Activated naive CD8-positive, alpha-beta T cell (primary cell): ENCODE results near the gene PTMS.
"Not testable (repeated sequence)": the region's sequence is repeated elsewhere in the genome, so short reads cannot be mapped to it uniquely, and the experiment has no call there.

Experiments used
- H3K27ac Mint-ChIP-seq: one replicate; pipeline ENCODE4 v1.8.0; 2021; ENCODE audit warnings: mixed read lengths
- H3K27me3 Mint-ChIP-seq: one replicate; pipeline ENCODE4 v1.8.0; 2021; ENCODE audit warnings: mixed read lengths
- H3K36me3 Mint-ChIP-seq: one replicate; pipeline ENCODE4 v1.8.0; 2021; ENCODE audit warnings: mixed read lengths
- H3K4me1 Mint-ChIP-seq: one replicate; pipeline ENCODE4 v1.8.0; 2021; ENCODE audit warnings: low read depth, mixed read lengths
- H3K4me3 Mint-ChIP-seq: one replicate; pipeline ENCODE4 v1.8.0; 2021; ENCODE audit warnings: mild to moderate bottlenecking, mixed read lengths
- H3K9me3 Mint-ChIP-seq: one replicate; pipeline ENCODE4 v1.8.0; 2021; ENCODE audit warnings: low read depth, mixed read lengths

PTMS gene

GRCh38 chr12:6743300-6743699 is 22.9 kb upstream of the PTMS start:
- H3K4me3 Mint-ChIP-seq: peak overlapping the region; percentile 14
- H3K36me3 Mint-ChIP-seq, H3K27me3 Mint-ChIP-seq, H3K9me3 Mint-ChIP-seq: not testable (repeated sequence)
- H3K4me1 Mint-ChIP-seq: peaks cover 23% of the 10 kb centered on the region
- H3K27ac Mint-ChIP-seq: peak overlapping the region; percentile 88

- Mint-ChIP-seq H3K9me3 (no peaks in the 10 kb centered on the region), H3K27ac (peak overlapping the region; percentile 92), H3K27me3 (no peaks in the 10 kb centered on the region), H3K4me3 (no peak overlapping the region), H3K4me1 (peaks cover 27% of the 10 kb centered on the region), H3K36me3 (peaks cover 4% of the 10 kb centered on the region)
Measured at GRCh38 chr12:6745741-6746525, 20.2 kb upstream of the PTMS start.

GRCh38 chr12:6747216-6747615 is 18.9 kb upstream of the PTMS start:
- Mint-ChIP-seq H3K4me1 (peaks cover 35% of the 10 kb centered on the region), H3K27ac (peak overlapping the region; percentile 61), H3K36me3 (peaks cover 4% of the 10 kb centered on the region), H3K9me3 (no peaks in the 10 kb centered on the region), H3K4me3 (no peak overlapping the region), H3K27me3 (no peaks in the 10 kb centered on the region)

GRCh38 chr12:6748761-6749160 is 17.4 kb upstream of the PTMS start:
- H3K27me3 Mint-ChIP-seq: no peaks in the 10 kb centered on the region
- H3K4me1 Mint-ChIP-seq: peaks cover 31% of the 10 kb centered on the region
- peaks cover 4% of the 10 kb centered on the region for H3K36me3 Mint-ChIP-seq
- H3K4me3 Mint-ChIP-seq: no peak overlapping the region
- no peak overlapping the region for H3K27ac Mint-ChIP-seq
- no peaks in the 10 kb centered on the region for H3K9me3 Mint-ChIP-seq

DNA sequence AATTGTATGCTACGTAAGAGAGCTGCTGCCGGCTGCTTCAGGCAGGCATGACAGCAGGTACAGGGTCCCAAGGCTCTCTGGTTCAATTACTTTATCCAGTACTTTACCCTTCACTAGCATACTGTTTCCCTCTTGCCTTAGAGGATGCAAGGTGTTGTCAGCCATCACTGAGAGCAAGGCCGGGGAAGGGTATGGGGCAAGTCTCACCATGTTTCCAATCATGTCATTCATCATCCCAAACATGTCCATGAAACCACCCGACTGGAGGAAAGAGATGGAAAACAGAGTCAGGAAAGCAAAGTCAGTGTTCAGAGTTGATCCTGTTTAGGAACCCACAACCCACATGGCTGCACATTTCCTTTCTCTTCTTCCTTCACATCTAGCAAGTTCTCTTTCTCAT is 15.7 kb upstream of the PTMS start:
- peak overlapping the region; percentile 47 for H3K4me3 Mint-ChIP-seq
- H3K27me3 Mint-ChIP-seq: no peaks in the 10 kb centered on the region
- H3K4me1 Mint-ChIP-seq: peaks cover 24% of the 10 kb centered on the region
- no peaks in the 10 kb centered on the region for H3K9me3 Mint-ChIP-seq
- no peak overlapping the region for H3K27ac Mint-ChIP-seq
- peaks cover 4% of the 10 kb centered on the region for H3K36me3 Mint-ChIP-seq

DNA sequence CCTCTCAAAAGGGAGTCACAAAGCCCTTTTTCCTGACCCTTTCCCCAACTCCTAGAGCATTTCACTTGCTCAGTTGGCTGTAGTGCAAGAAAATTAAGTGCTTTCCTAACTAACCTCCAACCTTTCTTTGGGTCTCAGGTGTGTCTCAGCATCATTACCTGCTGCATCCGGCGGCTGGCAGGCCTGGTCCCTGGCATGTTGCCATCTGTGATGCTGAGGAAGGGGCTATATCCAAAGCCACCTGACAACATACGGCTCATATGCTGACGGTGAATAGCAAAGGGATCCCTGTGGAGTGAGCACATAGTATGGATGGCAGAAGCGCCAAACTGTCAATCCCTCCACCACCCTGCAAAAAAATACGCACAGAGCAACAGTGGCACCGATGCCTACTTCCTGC is 14.4 kb upstream of the PTMS start:
- Mint-ChIP-seq H3K4me3 (peak overlapping the region; percentile 94), H3K27ac (peak overlapping the region; percentile 98), H3K4me1 (peaks cover 19% of the 10 kb centered on the region), H3K9me3 (no peaks in the 10 kb centered on the region), H3K27me3 (no peaks in the 10 kb centered on the region), H3K36me3 (peaks cover 4% of the 10 kb centered on the region)

DNA sequence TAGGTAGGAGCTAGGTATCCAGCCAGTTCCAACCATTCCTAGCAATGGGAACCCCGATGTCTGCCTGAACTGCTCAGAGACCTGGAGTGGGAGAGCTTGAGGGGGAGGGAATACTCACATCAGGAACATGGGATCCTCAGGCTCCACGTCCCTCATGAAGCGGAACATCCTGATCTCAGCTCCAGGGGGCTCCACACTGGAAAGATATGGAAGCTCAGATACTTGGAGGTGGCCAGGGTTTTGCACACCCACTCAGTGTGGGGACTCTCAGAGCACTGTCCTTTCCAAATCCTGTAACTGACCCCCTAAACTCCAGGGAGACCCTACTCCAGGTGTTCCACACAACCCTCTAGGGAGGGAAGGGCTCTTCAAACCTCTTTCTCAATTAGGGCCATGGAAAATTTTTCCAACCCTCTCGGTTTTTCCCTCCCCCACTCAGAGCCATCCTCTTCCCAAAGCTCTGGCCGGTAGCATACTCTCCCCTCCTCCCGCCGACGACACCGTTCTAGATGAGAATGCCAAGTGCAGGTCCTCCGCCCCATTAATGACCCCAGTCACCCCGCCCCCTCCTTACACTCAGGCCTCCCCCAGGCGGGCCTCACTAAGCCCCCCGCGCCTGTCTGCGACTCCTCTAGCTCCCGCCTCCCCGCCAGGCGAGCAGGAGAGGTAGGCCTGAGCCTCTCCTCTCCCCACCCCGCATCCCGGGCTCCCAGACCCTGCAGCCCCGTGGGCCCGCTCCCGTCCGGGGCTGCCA is 13.8 kb upstream of the PTMS start:
- H3K27ac Mint-ChIP-seq: peak overlapping the region; percentile 98
- H3K4me1 Mint-ChIP-seq: peaks cover 19% of the 10 kb centered on the region
- peak overlapping the region; percentile 94 for H3K4me3 Mint-ChIP-seq
- no peaks in the 10 kb centered on the region for H3K9me3 Mint-ChIP-seq
- peaks cover 2% of the 10 kb centered on the region for H3K36me3 Mint-ChIP-seq
- H3K27me3 Mint-ChIP-seq: no peaks in the 10 kb centered on the region

DNA sequence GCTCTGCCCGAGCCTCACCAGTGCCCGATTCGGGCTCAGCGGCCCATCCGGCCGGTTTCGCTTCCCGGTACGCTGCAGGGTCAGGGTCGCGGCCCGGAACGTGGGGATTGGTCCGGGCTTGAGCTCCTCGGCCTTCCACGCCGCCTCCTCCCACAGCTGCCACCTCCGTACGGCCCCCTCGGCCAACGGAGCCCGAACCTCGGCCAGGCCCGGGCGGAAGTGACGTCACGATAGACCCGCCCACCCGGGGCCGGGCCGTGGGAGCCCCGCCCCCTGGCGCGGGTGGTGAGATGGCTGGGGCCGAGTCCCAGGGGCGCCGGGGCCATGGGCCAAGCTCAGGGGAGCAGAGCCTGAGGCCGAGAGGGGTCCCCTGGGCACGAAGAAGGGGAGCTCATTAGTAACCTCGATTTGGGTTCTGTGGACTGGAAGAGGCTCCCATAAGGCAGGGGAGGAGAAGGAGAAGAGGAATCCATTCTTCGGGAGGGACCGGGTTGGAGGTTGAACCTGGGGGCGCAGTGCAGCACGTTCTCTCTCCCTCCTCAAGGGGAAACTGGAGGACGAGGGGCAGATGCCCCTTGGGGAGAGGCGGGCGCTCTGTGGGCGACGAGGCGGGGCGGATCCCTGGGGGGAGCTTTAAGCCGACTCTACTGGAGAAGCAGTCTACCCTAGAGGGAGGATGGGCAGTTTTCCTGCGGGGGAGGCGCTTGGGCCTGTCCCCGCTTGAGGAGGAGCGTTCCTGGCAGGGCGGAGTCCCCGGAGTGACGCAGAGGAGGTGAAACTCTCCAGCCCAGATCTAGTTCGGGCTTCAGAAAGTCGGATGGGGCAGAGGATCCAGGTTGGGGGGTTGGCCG is 13.0 kb upstream of the PTMS start, which contains the start of gene MLF2:
MLF2 (minus strand) TSS at position 221 of the 851 bp plus-strand sequence. CDS start 807 bp downstream, outside the sequence.
- H3K9me3 Mint-ChIP-seq: no peaks in the 10 kb centered on the region
- peaks cover 19% of the 10 kb centered on the region for H3K4me1 Mint-ChIP-seq
- H3K36me3 Mint-ChIP-seq: no peaks in the 10 kb centered on the region

GRCh38 chr12:6753772-6754356 is 12.3 kb upstream of the PTMS start:
- Mint-ChIP-seq H3K27me3 (no peaks in the 10 kb centered on the region), H3K36me3 (no peaks in the 10 kb centered on the region), H3K27ac (peak overlapping the region; percentile 98), H3K4me3 (peak overlapping the region; percentile 94), H3K4me1 (peaks cover 23% of the 10 kb centered on the region), H3K9me3 (no peaks in the 10 kb centered on the region)

More for the DNA sequence above, 13.0 kb upstream of the PTMS start, which contains the start of gene MLF2:
- Mint-ChIP-seq H3K4me3 (peak within 1 kb of the TSS; percentile 94), H3K27ac (peak within 1 kb of the TSS; percentile 98), H3K27me3 (no peaks in the 10 kb centered on the region)

DNA sequence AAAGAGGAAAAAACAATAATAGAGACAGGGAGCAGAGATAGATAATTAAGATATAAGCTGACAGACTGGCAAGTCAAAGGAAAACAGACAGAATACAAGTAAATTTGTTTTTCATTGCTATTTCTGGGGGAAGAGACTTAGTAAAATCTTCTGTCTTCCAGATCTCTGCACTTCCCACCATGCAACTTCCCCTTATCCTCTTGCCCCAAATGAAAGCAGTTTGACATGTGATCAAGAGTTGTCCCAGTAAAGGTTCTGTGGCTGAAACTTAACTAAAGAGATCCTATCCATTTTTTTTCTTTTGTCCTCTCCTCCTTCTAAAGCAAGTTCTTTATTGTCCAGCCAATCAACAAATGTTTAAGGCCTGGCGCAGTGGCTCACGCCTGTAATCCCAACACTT is 11.8 kb upstream of the PTMS start:
- H3K4me3 Mint-ChIP-seq: peak overlapping the region; percentile 48
- H3K27ac Mint-ChIP-seq: no peak overlapping the region
- no peaks in the 10 kb centered on the region for H3K9me3 Mint-ChIP-seq
- H3K27me3 Mint-ChIP-seq: no peaks in the 10 kb centered on the region
- no peaks in the 10 kb centered on the region for H3K36me3 Mint-ChIP-seq
- H3K4me1 Mint-ChIP-seq: peaks cover 23% of the 10 kb centered on the region

- Mint-ChIP-seq H3K9me3 (no peaks in the 10 kb centered on the region), H3K27ac (no peak overlapping the region), H3K36me3 (no peaks in the 10 kb centered on the region), H3K27me3 (peaks cover 2% of the 10 kb centered on the region), H3K4me1 (peaks cover 10% of the 10 kb centered on the region), H3K4me3 (no peak overlapping the region)
Measured at GRCh38 chr12:6757028-6757690, 9.0 kb upstream of the PTMS start.

DNA sequence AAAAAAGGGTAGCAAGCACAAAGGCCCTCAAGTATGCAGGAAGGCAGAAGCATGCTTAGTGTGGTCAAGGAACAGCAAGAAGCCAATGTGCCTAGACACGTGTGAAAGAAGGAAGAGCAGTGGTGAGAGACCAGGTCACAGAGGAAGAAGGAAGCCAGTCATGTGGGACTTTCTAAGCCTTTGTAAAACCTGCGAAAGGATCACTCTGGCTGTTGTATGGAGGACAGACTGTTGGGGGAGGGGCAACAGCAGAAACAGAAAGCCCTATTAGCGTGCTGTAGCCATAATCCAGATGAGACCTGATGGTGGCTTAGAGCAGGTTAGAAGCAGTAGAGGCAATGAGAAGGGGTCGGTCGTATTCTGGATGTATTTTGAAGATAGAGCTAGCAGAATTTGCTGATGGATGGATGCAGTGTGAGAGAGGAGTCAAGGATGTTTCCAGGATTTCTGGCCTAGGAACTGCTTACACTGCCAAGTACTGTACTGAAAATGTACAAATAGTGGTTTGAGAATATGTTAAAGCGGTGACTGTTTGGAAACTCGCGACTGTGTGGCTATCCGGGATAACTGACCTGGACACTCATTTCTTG is 7.6 kb upstream of the PTMS start:
- H3K36me3 Mint-ChIP-seq: no peaks in the 10 kb centered on the region
- H3K9me3 Mint-ChIP-seq: no peaks in the 10 kb centered on the region
- no peak overlapping the region for H3K4me3 Mint-ChIP-seq
- H3K27me3 Mint-ChIP-seq: peaks cover 2% of the 10 kb centered on the region
- peaks cover 6% of the 10 kb centered on the region for H3K4me1 Mint-ChIP-seq
- H3K27ac Mint-ChIP-seq: no peak overlapping the region

DNA sequence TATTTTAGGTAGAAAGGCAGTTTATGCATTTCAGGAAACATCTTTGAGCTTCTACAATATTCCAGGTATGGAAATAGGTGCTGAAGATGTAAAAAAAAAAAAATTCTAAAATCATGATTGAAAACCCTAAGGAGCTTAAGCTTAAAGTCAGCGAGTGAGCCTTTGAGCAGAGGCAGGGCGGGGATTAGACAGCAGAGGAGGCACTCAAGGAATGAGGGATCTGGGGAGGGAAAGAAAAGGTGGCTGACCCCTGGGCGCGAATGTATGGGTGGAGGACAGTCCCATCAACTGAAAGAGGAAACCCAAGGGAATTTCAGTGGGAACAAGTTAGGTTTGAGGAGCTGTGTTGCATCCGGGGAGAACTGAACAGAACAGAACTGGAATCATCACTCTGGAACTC is 6.4 kb upstream of the PTMS start:
- no peak overlapping the region for H3K27ac Mint-ChIP-seq
- no peaks in the 10 kb centered on the region for H3K36me3 Mint-ChIP-seq
- H3K9me3 Mint-ChIP-seq: no peaks in the 10 kb centered on the region
- peaks cover 10% of the 10 kb centered on the region for H3K4me1 Mint-ChIP-seq
- H3K4me3 Mint-ChIP-seq: no peak overlapping the region
- peaks cover 4% of the 10 kb centered on the region for H3K27me3 Mint-ChIP-seq

DNA sequence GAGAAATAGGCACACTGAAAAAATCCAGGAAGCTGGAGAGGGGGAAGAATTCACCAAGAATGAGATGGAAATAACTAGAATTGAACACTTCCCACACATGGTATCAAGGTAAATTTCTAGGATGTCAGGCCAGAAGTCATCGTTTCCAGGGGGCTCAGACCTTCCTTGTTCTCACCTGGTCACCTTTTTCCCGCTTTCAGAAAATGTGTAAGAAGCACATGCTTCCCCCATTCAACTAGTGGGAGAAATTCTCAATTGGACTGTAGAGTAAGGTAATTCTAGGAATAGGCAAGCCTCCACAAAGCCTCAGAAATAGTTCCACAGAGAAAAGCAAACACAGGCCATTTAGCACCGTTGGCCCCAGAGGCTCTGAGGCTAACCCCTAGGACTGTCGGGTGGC is 2.8 kb upstream of the PTMS start:
- H3K9me3 Mint-ChIP-seq: no peaks in the 10 kb centered on the region
- peaks cover 3% of the 10 kb centered on the region for H3K36me3 Mint-ChIP-seq
- H3K27me3 Mint-ChIP-seq: peaks cover 15% of the 10 kb centered on the region
- H3K4me3 Mint-ChIP-seq: no peak overlapping the region
- no peak overlapping the region for H3K27ac Mint-ChIP-seq
- peaks cover 25% of the 10 kb centered on the region for H3K4me1 Mint-ChIP-seq
